NCI-H2227 (cell line): ENCODE results near the gene KLF12.

Source experiments
- DNase-seq: peaks from one replicate; lab custom pipeline; 2025; ENCODE audit not compliant: unreplicated experiment; lab: John Stamatoyannopoulos, UW

KLF12 gene

DNA sequence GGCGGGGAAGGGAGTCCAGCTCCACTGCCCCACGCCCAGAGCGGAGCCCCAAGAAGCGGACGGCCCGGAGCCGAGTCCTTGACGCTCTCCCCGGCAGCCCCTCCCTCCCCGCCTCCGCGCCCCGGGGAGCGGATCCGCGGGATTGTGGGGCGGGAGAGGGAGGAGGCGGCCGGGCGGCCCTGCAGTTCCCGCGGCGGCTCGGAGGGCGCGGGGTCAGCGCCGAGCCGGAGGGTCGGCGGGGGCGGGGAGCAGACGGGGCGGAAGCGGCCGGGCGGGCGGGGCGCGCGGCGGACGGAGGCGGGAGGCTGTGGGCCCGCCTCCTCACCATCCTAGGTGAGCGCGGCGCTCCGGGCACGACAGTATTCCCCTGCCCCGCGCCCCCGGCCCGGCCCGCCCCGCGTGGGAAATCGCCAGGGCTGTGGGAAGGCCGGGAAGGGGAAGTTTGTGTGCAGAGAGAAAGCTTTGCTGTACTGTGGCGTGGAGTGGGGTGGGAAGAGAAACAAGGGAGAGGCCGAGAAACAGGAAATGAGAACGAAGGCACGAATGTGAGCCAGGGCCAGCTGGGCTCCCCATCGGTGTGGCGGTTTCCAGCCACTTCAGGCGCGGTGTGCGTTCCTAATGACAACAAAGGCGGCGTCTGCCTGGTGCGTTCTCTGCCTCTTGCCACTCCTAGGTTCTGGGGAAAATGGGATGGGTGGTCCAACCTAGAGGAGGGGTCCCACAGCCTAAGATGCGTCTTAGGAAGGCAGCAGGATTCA is 1.3 kb upstream of the KLF12 start:
- DNase-seq: peak; percentile 86

DNA sequence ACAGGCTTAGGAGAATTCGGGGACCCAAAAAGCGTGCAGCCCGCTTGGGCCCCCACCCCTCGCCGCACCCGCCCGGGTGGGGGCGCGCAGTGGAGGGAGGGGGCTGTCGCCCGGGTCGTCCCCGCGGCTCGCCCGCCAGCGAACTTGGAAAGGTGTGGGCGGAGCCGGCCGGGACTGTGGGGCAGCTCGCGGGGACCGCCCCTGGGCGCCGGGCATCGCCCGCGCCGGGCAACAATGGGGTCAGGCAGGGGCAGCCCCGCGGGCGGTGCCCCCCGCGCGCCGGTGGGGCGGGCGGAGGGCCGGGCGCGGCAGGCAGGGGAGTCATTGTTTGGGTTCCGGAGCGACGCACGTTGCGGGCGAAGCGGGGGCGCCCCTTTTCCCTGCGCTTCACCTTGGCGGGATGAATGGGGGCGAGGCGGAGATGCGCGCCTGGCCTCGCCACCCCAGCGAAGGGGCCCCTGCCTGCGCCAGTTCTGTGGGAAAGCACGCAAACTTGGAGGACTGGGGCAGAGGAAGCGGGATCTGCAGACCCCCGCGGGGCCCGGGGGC is 647 bp upstream of the KLF12 start:
- DNase-seq: peak; percentile 76

DNA sequence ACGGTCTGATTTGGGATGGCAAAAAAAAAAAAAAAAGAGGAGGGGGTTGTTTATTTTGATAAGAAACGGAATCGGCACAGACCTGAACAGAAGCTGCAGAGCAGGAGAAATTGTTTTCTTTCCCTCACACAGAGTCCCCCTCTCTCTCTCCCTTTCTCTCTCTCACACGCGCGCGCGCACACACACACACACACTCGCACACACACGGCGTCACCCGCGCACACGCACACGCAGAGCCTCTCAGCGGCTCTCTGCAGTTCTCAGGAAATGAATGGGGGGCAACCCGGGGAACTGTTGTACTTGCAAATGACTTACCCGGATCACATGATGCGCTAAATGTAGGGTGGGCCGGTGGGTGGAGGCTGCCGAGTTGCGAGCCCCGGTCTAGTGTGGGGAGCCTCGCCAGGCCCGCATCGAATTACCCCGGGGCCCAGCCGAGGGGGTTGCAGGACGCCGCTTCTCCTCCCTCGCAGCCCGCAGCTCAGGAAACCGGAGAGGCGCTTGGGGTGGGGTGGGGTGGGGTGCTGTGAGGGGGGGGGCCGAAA is 475 bp downstream of the KLF12 start:
- peak; percentile 87 for DNase-seq

DNA sequence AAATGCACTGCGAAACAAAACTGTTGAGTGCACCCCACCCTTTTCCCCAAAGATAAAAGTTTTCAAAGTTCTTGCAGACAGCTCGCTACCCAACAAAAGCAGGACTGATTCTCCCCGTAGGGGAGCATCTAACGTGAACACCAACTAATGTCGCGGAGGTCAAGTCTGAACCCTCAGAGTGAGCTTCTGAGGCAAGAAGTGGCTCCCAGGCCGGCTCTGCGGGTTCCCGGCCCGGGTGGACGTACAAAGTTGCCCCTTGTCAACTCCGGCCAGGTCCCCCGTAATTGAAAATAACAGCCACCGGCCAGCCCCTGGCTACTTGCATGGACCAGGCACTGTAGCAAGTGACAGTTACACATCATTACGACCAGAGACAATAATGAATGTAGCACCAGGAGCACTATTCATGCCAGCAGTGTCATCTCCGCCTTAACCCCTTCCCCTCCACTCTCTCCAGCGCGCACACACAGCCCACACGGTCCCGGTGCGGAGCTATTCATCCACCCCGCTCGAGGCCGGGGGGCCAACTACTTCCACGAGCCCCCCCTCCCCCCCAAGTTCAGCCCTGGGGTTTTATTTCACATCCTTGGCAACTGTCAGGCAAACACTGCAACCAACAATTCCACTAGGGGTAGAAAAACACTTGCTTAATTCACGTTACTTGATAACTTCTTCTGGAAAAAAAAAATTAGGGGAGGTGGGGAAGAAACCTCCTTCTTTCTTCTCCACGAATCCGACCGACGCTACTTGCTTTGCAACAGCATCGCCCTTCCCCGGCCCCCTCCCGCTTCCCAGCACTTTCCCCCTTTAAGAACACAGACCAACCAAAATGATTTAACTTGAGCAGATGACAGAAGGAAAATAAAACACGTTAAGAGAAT is 1.2 kb downstream of the KLF12 start:
- DNase-seq: peak; percentile 51

DNA sequence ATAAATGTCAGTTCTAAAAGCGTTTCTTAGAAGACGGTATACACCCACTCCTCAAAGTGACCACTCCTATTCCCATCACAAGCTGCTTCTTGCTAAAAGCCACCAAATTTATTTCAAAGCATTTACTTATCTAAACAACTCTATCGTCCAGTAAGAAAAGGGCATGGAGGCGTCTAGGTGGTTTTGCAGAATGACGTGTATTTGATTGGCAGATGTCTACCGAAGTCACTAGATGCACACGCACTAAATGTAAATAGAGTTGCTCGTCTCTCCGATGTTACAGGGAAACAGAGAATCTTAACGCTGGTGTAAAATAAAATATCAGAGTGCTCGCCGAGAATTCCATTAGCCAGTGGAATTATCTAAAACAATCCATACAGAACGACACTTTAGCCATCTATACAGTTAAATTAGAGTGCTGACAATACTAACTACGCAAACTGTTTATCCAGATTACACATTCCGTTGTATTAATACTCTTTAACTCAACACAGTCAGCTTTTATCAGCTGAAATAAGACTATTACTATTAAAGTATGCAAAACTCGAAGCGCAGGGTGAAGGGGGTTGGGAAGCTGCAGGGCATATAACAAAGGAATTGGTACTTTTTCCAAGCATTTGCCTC is 1.9 kb downstream of the KLF12 start:
- peak; percentile 27 for DNase-seq

DNA sequence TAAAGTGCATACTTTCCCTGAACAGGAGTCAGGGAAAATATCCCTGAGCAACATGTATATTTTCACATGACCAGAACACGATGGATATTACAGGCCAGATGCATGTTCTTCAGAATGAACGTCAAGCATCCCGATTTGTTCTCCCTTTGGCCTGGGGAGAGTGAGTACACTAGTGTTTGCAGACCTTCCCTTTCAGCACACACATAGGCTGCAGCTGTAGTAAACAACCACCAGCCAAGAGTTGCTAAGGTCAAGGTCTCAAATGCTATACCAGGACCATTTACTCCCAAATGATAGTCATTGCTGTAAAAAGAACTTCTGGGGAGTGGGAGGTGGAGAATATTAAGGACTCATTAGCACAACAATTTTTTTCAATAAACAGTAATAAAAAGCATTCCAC is 3.0 kb downstream of the KLF12 start:
- DNase-seq: no peak

DNA sequence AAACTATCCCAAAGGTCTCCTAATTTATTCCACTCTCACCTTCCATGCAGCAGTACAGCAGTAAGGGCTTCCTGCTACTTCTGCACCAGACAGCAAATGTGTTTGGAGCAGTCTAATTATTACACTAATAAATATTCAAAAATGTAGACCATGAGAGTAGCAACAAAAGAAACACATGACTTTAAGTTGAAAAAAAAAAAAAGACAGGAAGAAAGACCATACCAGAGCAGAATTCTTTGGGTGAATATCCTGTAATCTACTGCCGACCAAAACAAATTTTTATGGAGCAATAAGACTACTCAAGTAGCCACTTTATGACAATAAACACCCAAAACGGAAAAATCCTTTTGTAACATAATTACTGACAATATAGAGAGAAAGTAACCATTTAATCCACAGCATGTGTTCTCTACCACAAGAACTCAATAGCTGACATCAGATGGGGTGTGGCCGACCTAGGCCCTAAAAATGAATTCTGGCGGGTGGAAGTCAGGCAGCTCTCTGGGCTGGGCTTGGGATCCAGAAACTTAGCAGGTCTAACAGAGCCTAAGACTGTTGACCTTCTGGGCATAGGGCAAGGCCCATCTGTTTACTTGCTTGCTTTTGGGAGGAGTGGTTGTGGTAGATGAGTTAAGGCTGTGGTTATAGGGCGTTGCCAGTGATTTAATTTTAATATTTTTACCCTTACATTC is 4.6 kb downstream of the KLF12 start:
- peak; percentile 69 for DNase-seq

DNA sequence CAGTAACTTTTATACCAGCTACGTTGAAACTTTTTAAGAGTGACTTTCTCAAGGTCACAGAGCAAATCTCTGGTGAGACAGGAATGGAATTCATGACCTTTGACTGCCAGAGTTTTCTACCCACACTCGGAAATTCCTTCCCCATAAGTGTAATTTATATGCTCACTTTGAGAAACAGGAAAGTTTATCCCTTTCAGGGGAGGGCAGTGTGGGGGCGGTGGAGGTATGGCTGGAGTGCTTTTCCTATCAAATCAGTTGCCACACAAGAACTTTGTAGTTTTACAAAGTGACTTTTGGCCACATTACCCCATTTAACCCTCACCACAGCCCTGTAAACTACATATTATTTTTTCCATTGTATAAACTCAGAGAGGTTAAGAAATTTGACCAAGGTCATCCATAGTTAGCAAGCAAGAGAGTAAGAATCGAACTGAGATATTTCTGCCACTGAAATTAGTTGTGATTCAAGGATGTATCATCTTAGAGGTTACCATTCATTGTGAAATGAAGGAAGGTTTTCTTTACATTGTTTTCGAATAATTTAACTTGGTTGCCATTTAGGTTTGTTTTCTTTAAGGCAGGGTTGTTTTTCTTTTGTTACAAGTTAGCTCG is 5.9 kb downstream of the KLF12 start:
- no peak for DNase-seq

DNA sequence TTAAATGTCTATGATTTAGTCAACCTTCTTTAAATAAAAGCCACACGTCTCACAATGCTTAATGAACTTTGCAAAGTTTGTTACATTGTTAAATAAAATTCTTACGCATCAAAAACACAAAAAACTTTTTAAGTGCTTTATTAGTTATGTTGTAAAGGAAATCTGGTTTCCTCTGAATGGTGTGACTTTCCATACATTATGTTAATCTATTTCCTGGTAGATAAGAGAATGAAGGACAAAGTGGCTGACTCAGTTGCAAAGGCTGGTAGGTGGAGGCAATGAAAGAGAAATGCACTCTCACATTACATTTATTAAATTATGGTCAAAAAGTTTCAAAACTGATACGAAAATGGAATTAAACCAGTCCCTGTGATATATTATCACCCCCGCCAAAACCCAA is 15.9 kb downstream of the KLF12 start:
- DNase-seq: no peak

DNA sequence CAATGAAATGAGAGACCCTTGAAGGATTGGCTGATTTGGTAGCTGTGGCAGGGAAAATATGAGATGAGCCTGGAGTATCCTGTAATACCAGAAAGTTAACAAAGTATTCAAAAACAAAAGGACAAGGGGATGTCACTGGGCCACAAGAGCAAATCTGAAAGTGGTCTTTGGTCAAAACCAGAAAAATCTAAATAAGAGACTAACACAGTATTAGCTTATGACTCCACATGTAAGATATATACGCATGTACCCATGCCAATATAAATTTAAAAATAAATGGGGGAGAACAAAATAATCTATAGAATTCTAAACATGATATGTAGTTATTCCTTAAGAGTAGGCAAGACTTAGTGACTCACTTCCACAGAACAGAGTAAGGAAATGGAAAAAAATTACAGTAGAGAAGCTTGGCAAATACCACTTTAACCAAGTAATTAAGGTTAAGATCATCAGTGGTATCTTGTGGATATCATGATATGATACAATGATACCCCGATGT is 16.9 kb downstream of the KLF12 start:
- no peak for DNase-seq

DNA sequence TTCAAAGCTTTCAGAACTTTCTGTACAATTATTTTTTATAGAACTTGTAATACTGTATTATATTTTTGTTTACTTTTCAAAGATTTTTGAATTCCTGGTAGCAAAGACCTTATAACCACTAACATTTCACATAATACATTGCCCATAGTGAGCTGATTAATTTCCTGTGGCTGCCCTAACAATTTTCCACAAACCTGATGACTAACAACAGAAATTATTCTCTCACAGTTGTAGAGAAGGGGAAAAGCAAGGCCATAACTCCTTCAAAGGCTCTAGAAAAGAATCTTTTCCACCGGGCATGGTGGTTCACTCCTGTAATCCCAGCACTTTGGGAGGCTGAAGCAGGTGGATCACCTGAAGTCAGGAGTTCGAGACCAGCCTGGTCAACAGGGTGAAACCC is 19.1 kb downstream of the KLF12 start:
- no peak for DNase-seq

DNA sequence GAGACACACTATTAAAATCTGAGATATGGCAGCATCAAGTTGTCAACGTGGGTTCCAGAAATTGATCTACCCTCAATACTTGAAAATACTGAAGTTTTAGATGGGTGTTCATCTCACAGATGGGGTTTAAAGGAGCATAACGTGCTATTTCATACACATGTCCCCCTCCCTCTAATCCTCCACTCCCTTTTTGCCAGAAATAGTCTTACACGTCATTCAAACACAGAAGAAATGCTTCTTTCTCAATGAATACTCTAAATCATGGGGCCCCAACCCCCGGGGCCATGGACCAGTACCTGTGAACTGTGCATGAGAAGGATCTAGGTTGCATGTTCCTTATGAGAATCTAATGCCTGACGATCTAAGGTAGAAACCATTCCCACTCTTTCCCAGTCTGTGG is 19.6 kb downstream of the KLF12 start:
- no peak for DNase-seq

DNA sequence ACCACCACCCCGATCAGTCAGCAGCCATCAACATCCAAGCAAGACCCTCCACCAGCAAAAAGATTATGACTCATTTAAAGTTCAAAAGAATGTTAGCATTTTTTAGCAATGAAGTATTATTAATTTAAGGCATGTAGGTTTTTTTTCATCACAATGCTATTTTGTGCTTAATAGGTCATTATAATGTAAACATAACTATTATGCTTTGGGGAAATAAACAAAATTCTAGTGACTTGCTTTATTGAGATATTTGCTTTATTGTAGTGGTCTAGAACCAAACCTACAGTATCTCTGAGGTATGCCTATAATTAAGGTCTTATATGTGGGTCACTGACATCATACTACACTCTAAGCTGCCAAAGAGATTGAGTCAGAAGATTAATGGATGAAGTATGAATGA is 20.0 kb downstream of the KLF12 start:
- DNase-seq: no peak

DNA sequence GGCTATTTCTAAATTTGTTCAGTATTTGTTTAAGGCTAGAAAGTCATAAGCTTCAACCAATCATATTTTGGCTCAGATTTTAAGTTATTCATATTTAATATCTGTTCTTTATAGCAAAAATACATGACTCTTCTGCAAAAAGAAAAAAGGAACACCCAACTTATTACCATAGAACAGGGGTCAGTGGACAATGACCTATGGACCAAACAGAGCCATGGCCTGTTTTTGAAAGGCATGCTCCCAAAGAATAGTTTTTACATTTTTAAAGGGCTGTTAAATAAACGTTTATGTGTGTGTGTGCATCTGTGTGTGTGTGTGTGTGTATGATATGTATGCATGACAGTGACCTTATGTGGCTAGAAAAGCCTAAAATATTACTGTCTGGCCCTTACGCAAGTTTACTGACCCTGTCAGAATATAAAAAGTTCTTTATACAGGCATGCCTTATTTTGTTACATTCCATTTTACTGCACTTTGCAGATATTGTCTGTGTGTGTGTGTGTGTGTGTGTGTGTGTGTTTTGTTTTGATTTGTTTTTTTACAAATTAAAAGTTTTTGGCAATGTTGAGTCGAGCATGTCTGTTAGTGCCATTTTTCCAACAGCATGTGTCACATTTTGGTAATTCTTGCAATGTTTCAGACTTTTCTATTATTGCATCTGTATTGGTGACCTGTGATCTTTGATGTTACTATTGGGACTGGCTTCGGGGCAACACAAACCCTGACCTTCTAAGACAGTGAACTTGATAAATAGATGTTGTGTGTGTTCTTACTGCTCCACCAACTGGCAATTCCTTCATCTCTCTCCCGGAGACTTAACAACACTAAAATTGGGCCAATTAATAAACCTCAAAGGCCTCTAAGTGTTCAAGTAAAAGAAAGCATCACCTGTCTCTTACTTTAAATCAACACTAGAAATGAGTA is 22.0 kb downstream of the KLF12 start:
- no peak for DNase-seq

DNA sequence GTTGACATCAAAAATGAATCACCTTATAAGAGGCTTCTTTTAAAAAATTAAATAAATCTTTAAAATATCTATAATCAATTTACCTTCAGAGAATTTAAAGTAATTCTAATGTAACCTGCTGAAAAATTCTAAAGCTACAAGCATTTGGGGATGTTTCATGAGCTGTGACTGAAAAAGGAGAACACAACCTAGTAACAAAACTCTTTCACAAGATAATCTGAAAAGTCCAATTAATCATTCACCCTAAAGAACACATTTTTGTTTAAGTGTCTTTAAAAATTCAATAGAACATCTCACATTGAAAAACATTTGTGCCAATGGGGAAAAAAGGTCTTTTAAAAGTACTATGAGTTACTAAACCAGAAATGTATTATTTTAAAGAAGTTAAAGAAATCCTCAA is 22.8 kb downstream of the KLF12 start:
- DNase-seq: no peak

DNA sequence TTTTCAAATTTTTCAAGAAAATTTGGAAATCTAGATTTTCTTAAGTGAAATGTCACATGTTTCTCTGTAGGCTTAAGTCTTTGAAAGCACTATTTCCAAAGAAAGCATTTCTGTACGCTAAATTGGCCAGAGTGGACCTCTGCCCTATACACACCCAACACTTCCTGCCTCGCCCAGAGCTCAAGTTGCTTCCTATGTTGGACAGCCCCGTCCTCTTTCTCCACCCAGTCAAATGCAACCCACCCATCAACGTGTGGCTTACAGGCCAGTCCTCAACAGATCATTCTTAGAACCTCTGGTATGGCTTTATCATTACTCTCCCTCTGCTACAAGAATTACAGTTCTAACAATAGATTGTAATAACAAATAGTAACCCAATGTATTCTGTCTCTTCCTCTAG is 24.2 kb downstream of the KLF12 start:
- no peak for DNase-seq

DNA sequence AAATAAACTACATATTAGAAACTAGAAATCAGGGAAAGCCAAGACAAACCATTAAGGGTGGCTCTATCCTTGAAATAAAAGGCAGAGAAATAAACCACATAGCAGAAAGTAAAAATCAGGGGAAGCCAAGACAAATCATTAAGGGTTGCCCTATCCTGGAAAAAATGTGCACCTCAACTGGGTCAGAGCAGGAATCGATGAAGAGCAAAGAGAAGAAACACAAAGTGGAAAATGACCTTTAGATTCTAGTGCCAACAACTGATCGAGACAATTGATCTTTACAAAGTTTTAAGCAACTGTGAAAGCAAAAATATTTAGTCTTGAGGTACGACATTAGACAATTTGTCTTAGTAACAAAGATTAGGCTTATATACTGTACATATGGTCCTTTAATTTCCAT is 26.6 kb downstream of the KLF12 start:
- no peak for DNase-seq

DNA sequence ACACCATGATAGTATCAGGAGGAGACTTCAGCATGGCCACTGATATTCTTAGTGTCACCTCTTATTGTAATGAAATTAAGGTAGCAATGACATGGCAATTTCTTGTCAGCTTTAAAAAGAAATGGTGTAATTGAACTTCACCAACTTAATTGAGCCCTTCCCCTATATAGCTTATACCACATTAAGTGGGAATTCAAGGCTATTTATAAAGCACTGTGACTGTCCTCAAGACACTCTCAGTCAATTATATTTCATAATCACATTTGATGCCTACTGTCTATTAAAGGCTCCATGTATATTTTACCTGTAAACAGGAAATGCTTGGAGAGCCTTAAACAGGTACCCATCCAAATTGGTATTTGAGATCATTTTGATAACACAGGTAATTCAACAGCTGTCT is 28.3 kb downstream of the KLF12 start:
- no peak for DNase-seq

DNA sequence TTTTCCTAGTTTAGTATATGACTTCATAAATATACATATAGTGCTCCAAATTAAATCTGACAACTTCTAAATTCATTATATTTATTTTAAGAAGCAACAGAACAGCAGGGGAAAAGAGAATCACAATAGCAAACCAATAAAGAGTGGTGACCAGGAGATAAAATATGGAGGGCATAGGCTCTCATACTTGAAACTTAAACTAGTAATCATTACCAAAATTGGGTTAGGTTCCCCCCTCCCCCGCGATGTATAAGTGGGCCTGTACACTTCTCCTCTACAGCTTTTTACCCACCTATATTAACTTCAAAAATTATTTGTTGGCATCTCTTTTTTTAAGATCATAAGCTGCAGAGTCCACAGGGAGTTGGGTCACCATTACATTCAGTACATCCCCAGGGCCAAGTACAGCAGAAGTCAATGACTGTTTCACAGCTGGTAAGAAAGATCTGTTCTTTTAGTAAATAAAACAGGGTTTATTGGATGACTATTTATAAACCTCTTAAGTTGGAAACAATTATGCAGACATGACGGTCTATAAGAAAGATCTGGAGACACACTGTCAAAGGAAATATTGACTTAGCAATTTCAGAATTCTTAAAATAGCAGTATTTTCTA is 29.4 kb downstream of the KLF12 start:
- no peak for DNase-seq
